ENCODE data around the gene MFGE8.

Gene MFGE8

DNA sequence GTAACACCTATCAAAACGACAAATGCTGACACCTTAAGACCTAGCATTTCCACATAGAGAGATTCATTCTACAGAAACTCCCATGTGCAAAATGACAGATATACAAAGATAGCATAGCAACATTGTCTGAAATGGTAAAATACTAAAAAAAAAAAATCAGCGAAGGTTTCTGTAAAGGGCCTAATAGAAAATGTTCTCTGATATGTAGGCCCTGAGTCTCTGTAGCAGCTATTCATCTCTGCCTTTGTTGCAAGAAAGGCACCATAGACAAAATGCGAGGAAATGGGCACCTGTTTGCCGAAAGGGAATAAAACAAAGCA is 631 bp upstream of the MFGE8 start:
- DNase-seq (ENCODE audit: low read depth in 2 of 2) = no peak
- peak overlapping the region; percentile 76 to 82 for H3K4me3 ChIP-seq (replicated peaks in 1 of 2; ENCODE audit: low read depth in 2 of 2, low read length in 2 of 2)
- TF ChIP-seq, protein P1, sequence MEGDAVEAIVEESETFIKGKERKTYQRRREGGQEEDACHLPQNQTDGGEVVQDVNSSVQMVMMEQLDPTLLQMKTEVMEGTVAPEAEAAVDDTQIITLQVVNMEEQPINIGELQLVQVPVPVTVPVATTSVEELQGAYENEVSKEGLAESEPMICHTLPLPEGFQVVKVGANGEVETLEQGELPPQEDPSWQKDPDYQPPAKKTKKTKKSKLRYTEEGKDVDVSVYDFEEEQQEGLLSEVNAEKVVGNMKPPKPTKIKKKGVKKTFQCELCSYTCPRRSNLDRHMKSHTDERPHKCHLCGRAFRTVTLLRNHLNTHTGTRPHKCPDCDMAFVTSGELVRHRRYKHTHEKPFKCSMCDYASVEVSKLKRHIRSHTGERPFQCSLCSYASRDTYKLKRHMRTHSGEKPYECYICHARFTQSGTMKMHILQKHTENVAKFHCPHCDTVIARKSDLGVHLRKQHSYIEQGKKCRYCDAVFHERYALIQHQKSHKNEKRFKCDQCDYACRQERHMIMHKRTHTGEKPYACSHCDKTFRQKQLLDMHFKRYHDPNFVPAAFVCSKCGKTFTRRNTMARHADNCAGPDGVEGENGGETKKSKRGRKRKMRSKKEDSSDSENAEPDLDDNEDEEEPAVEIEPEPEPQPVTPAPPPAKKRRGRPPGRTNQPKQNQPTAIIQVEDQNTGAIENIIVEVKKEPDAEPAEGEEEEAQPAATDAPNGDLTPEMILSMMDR (IDR thresholded peaks at IDR 0.05; ENCODE audit: low read depth, low read length) = no peak

DNA sequence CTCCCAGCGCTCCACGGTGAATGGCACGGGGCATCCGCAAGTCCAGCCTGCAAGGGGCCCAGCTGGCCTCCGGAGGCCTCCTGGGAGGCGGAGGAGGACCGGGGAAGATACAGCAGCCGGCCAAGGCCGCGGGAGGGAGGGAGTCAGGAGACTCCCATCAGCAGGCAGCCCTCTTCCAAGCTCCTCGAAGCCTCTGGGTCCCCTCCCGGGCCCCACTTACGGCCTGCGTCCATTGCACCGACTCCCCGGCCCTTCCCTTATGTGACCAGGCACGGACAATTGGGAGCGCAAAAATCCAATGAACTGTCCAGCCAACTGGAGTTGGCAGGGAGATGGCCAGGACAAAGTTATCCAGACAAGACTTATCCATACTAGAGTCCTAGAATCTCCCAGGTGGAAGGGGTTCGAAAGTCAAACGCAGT is 668 bp downstream of the MFGE8 start:
- DNase-seq (ENCODE audit: low read depth in 2 of 2) = peak; percentile 54 to 65
- TF ChIP-seq, protein P1 (IDR thresholded peaks at IDR 0.05; ENCODE audit: low read depth, low read length) = no peak
- peak overlapping the region; percentile 76 to 82 for H3K4me3 ChIP-seq (replicated peaks in 1 of 2; ENCODE audit: low read depth in 2 of 2, low read length in 2 of 2)

DNA sequence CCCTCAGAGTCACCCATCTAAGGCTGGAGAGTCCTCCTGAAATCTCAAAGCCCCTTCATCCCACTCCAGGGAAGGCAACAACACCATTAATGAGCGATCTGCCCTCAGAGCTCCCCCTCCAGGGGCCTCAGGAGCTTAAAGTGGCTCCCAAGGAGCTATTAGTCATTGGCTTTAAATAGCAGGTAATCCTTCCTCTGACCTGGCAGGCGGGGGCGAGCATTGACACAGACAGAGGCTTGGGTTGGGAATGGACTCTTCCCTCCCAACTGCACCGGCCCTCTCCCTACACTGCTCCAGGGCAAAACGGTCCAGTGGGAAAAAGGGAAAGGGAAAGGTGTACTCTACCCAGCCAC is 1.4 kb downstream of the MFGE8 start:
- TF ChIP-seq, protein P1 (IDR thresholded peaks at IDR 0.05; ENCODE audit: low read depth, low read length) = no peak
- peak in 1 of 2 donors; percentile 48 for DNase-seq (ENCODE audit: low read depth in 2 of 2)
- peak overlapping the region; percentile 76 to 82 for H3K4me3 ChIP-seq (replicated peaks in 1 of 2; ENCODE audit: low read depth in 2 of 2, low read length in 2 of 2)

DNA sequence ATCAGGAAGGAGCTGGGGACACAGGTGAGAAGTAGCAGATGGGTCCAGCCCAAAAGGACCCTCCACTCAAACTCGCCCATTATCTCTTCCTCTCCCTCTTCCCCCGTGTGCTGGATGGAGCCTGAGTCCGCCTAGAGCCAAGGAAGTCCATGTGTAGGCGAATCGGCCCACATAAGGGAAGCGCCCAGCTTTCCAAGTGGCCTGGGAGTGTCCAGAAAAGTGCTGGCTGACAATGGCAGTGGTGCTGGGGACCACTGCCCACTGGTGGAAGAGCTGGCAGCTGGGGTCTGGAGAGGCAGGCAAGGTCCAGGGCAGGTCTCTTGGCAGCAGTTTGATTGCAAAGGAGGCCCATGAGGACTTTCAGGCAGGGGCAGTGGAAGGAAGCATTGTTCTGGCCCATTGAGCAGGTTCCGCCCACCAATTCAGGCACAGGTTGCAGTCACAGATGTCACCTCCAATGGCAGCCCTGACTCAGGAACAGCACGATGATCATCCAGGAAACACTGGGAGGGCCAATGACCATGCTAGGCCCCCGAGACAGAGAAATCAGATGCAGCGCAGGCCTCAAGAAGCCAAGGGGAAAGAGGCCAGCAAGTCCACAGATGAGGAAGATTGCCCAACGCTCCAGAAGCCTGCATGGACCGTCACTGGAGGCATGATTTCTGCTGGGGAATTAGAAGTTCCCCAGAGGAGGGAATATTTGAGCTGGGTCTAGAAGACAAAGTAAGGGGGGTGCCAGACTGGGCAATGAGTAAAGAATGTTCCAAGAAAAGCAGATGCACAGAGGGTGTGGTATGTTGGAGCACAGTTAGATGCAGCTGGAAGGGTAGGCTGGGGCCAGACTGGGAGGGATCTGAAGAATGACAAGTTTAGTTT is 3.0 kb downstream of the MFGE8 start:
- no peak overlapping the region for H3K4me3 ChIP-seq (replicated peaks in 1 of 2; ENCODE audit: low read depth in 2 of 2, low read length in 2 of 2)
- DNase-seq (ENCODE audit: low read depth in 2 of 2) = peak; percentile 44 to 58

DNA sequence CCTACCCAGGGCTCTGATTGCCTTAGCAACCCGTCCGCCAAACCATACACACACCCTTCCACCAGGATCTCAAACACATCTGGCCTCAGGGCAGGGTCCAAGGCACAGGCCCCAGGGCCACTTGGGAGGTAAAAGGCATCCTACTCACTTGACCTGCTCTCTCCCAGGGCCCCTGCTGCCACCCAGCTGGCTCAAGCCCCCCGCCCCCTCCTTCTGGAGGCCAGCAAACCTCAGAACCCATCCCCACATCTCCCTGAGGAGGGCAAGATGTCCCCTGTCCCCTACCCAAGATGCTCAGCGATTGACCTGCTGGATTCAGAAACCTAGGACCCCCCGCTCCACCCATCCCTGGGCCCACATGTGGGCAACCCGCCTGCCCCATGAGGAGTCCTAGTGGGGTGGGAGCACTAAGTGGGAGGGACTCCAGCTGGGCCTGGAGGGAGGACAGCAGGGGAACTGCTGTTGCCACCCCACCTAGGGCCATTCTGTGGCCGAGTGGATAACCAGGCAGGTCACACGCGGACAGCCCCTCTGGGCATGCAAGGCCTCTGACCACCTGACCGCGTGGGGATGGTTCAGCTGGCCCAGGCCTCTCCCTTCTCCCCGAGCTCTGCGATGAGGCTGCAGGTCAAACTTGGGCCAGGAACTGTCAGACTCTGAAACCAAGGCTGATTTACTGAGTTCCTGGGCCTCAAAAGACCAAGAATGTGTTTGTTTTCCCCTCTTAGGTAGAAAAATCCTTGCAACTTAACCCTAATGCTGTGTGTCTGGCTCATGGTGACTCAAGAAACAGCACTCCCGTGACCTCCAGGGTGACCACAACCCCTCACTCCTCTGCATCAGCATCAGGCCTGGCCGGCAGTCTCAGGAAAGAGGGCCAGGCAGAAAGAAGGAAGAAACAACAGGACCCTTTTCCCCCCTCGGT is 4.2 kb downstream of the MFGE8 start:
- TF ChIP-seq, protein P1 (IDR thresholded peaks at IDR 0.05; ENCODE audit: low read depth, low read length) = no peak
- DNase-seq (ENCODE audit: low read depth in 2 of 2) = peak in 1 of 2 donors; percentile 34

More for the DNA sequence above, 3.0 kb downstream of the MFGE8 start:
- TF ChIP-seq, protein P1 (IDR thresholded peaks at IDR 0.05; ENCODE audit: low read depth, low read length) = no peak

DNA sequence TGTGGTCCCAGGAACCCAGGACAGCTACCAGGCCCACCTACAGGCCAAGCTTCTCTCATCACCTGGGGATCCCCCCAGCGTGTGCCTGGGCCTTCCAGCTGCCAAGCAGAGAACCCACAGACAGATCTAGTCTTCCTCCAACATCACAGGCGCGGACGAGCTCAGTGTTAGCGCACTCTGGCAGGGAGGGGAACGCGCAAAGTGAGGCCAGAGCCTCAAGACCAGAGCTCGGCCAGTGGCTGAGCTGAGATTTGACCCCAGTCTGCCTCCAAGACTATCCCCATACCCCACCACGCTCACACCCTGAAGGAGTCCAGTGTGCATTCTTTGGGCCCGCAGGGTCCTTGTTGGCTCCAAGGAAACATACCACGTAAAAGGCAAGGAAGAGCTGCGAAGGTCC is 5.1 kb downstream of the MFGE8 start:
- no peak for DNase-seq (ENCODE audit: low read depth in 2 of 2)
- H3K4me3 ChIP-seq (replicated peaks in 1 of 2; ENCODE audit: low read depth in 2 of 2, low read length in 2 of 2) = no peak overlapping the region
- TF ChIP-seq, protein P1 (IDR thresholded peaks at IDR 0.05; ENCODE audit: low read depth, low read length) = no peak

More for the DNA sequence above, 4.2 kb downstream of the MFGE8 start:
- H3K4me3 ChIP-seq (replicated peaks in 1 of 2; ENCODE audit: low read depth in 2 of 2, low read length in 2 of 2) = no peak overlapping the region

Measured in cardiac fibroblast (primary cell).